Measurements from ENCODE around the gene PCSK7.

The PCSK7 gene

DNA sequence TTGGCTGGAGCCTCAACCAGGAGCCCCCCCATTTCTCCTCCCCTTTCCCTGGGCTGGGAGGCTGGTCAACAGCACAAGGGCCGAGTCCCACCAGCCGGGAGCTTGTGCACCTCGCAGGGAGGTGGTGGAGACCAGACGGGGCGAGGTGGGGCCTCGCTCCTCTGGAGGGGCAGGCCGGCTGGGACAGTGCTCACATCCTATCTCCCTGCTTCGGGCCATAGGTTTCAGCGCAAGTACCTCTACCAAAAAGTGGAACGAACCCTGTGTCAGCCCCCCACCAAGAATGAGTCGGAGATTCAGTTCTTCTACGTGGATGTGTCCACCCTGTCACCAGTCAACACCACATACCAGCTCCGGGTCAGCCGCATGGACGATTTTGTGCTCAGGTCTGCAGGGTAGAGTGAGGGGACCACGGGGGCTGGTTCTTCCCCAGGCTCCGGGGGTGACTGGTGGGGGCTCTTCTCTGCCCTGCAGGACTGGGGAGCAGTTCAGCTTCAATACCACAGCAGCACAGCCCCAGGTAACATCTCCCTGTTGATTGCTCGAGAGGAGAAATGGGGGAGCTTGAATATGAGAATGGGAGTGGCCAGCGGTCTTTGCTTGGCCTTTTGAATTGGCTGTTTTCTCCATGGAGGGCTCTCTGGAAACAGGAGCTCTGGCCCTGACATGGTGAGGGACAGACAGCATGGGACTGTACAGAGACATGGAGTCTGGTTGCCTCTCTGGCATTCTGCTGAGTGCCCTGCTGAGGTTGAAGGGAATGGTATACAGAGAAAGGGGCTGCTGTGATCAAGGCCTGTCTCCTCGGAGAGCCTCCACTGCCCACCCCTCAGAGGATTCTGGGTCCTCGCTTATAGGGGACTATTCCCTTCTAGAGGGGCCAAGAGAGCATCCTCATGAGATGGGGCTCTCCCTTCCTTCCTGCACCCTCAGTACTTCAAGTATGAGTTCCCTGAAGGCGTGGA is 50.0 kb downstream of the PCSK7 start:
- DNase-seq, result no peak

DNA sequence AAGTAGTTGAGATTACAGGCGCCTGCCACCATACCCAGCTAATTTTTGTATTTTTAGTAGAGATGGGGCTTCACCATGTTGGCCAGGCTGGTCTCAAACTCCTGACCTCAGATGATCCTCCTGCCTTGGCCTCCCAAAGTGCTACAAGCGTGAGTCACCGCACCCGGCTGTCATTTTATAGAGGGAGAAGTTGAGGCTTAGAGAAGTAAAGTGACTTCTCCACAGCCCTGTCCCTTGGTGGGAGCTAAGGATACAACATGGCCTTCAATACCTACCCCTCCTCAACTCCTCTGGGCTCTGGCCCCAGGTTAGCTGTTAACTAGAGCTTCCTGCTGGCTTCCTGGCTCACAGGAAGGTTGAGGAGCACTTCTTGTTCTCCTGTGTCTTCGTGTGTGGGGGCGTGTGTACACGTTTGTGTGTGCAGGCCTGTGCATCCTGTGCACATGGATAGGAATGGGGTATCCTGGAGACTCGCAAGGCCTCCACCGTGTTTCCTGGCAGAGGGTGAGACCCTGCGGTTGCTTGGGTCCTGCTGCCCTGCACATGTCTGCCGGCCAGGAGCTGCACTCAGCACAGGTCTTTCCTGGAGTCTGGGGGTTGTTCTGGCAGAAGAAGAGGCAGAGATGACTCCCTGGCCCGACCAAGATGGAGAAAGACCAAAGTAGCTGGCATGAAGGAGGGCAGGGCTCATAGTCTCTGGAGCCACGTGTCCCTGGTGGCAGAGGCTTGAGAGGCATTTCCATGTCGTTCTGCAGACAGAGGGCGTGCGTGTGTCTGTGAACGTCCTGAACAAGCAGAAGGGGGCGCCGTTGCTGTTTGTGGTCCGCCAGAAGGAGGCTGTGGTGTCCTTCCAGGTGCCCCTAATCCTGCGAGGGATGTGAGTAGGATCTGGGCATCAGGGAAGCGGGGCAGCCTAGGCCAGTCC is 51.0 kb downstream of the PCSK7 start:
- peak; percentile 56 for DNase-seq

DNA sequence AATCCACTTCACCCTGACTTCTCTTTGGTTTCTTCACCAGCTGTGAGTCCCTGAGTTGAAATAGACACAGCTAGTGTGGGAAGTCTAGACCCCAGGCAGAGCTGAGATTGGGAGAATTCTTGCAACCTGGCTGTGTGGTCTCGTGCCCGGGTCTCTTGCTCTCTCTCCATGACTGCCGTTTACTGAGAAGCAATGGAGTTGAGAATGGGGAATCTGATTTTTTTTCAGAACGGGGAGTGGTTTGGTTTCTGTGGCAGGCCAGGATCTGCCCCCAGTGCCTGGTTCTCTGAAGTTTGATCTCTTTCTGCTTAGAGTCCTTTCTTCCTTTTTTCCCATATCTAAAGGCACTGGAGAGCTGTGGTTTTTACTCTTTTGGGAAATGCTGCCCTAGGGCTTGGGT is 51.9 kb downstream of the PCSK7 start:
- no peak for DNase-seq

DNA sequence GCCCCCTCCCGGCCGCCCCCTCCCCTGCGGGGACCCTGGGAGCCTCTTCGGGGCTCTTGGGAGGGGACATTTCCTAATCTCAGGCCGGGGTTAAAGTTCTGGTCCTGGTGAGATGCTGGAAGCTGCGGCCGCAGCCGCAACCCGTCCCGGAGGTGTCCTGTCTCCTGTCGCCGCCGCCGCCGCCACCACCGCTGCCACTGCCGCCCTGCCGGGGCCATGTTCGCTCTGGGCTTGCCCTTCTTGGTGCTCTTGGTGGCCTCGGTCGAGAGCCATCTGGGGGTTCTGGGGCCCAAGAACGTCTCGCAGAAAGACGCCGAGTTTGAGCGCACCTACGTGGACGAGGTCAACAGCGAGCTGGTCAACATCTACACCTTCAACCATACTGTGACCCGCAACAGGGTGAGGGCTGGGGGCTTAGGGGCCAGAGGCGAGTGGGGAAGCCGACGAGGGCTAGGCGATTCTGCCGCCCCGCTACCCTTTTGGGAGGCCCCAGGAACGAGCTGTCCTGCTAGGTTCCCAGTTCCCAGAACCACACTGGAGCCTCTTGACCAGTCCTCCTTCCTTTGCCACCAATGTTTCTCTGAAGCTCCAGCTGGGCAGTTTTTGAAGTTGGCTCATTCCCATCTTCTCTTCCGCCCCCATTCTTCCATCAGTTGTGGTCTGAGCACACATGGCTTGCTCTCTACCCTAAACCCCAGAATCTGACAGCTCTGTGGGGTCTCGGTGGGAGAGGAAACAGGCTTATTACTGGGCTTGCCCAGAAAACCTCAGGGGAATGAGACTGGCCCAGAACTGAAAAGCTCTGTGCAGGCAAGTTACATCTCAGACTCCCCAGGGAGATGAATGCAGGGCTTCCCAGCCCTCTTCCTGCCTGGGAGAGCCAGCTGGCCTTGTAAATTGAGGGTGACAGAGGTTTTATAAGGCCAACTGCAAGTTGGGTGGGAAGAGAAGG is 52.5 kb downstream of the PCSK7 start:
- no peak for DNase-seq

DNA sequence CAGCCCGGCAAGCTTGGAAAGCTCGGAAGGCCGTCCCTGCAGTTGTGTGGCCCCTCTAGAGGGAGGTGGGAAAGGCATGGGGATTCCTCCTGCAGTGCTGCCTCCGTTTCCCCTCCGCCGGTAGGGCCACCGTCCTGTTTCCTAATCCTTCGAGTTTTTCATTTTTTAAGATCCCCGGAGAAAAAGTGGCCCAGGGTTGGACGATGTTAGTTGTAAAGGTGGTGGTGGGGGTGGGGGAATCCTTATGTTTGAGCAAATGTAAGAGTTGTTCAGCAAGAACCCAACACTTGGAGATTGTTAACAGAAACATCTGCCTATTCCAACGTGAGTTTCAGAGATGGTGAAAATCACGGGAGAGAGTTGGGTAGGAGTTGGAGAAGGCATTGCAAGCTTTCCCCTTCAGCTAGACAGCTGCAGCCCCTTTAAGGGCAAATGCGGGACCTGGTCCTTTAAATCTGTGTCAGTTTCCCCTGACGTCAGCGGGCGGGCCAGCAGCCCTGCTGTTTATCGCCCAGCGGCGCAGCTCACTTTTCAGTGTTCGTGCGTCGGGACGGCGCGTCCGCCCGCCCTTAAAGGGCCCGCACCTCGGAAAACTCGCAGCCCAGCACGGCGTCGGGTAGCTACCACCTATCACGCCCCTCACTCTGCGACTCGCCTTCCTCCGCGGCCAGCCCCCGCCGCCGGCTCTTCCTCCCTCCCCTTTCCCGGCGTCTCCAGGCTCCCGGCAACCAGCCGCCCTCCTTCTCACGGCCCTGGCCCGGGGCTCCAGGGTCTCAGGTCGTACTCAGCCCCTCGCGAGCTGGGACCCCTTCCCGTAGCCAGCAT is 53.5 kb downstream of the PCSK7 start, which contains the start of gene SIDT2:
SIDT2 (plus strand) TSS at position 534 of the 825 bp plus-strand sequence. CDS start 521 bp downstream, outside the sequence.
- DNase-seq, result peak; percentile 77

DNA sequence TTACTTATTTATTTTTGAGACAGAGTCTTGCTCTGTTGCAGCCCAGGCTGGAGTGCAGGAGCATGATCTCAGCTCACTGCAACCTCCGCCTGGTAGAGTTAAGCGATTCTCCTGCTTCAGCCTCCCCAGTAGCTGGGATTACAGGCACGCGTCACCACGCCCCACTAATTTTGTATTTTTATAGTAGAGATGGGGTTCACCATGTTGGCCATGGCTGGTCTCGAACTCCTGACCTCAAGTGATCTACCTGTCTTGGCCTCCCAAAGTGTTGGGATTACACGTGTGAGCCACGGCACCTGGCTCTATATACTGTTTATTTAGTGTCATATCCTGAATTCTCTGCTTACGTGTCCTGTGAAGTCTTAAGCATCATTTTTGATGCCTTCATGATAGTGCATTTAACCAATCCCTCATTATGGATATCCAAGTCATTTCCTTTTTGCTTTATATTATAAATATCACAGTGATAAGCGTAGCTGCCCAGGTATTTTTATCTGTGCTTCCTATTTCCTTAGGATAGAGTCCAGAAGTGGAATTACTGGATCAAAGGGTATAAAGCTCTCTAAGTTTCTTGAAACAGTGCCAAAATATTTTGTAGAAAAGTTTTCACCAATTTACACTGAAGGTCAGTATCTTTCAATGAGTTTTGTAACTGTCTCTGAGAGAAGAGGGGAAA is 54.2 kb downstream of the PCSK7 start:
- no peak for DNase-seq

DNA sequence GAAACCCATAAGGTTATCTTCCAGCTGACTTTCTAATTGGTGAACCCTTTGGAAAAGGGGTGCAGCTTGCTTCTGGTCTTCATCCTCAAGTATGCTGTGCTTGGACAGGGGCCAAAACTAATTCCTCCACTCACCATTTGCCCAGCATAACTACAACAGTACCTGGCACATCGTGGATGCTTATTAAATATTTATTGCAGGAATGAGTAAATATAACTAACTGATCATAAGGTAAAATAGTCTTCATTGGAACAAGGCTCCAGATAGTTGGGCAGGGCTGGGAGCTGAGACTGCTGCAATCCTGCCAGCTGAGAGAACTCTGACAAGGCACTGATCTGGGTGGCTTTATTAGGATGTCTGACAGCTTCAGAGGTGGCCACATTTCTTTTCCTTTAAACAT is 55.7 kb downstream of the PCSK7 start:
- DNase-seq, result no peak

DNA sequence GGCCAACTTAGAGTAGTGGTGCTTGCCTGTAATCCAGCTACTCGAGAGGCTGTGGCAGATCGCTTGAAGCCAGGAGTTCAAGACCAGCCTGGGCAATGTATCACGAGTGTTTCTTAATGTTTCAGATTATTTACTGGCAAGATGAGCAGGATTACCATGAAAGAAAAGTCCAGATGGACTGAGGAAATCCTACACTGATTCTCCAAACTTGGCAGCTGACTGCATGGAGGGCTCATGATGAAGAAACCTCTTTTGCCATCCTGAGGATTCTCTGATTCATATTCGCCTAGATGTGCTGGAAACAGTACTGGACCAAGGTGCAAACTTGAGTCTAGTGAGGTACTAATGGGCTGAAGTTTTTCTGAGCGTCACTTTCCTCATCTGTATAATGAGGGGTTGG is 56.1 kb downstream of the PCSK7 start:
- no peak for DNase-seq

DNA sequence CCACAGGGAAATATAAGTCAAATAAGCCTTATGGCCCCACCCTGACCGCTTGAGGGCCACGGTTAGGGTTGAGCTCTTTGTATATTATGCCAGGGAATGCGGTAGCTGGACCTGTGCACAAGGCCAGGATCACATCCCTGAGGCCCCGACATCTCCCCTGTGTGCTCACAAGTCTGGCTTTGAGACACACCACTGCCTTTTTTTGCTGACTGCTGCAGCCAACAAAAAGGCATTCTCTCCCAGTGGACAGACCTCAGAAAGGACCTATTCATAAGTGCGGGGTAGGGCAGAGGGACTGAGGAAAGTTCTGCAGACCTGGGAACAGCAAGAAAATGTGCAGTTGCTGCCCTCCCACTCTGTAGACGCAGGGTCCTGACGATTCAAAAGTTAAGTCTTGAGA is 56.8 kb downstream of the PCSK7 start:
- DNase-seq, result no peak

DNA sequence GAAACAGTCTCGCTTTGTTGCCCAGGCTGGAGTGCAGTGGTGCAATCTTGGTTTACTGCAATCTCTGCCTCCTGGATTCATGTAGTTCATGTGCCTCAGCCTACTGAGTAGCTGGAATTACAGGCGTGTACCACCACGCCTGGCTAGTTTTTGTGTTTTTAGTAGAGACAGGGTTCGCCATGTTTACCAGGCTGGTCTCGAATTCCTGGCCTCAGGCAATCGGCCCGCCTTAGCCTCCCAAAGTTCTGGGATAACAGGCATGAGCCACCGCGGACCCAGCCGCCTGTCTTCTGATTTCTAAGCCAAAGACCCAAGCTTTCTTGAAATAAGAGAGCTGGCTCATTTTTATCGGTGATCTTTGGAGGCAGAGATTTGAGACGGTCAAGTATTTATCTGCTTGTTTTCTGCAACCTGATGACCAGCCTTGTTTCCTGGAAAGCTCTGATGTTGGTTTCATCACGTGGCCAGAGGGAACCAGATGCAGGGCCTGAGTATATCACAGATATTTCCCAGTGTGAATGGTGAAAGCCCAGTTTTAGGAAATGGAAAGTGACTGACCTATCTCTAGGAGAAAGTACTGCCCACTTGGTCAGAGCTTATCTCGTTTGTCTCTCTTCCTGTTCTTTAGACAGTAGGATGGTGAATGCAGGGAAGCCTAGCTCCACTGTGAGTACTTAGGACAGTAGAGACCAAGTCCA is 59.0 kb downstream of the PCSK7 start:
- DNase-seq, result no peak

DNA sequence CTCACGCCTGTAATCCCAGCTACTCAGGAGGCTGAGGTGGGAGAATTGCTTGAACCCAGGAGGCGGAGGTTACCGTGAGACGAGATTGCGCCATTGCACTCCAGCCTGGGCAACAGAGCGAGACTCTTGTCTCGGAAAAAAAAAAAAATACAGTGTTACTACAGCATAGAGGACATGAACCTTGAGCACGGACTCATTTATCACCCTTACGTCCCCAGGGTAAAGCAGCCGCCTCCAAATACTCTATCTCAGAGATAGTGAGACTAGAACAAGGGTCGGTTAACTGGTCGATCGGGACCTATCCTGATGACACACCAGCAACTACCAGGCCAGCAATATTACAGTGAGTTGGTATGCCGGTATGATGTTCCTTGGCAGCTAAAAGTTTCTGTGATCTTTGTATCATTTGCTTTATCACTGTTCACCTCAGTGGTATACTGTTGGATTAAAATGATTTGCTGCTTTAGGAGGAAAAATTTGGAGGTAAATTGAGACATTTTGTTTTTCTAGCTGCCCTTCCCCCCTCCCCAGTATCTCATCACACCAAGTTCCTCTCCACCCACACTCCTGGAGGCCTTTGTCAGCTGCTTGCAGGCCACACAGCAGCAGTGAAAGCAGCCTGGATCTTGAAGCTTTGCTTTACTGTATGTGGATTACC is 60.3 kb downstream of the PCSK7 start:
- no peak for DNase-seq

DNA sequence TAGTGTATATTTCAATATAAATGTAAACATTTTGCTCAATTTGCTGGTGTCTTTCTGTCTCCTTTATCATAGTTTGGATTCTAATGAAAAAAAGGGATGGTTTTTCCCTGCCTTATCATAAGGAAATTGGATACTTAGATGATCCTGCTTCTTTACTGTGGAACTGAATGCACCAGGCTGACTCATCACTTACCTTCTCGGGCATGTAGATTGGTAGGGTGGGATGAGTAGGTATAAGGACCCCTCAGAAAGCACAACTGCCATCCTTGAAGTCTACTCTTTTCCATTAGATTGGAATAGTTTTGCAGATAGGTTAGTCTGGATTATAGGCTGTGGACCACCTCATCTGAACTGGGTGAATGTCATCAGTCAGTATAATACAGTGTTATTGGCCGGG is 60.9 kb downstream of the PCSK7 start:
- DNase-seq, result no peak

DNA sequence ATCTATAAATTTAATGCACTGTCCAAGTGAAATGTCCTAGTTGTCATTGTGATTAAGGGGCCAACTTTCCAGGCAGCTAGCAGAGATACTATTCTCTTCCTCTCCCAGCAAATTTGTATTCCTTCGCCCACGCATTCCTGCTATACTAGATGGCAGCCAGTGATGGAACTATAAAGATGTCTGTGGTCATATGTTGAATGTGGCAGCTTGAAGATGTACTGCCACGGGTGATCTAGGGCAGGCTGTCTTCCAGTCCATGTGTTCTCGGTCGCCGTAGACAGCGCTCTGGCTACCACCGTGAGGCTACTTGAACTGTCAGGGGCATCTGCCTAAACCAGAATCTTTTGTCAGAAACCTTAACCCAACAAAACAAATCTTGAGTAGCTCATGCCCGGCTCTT is 61.7 kb downstream of the PCSK7 start:
- DNase-seq, result no peak

DNA sequence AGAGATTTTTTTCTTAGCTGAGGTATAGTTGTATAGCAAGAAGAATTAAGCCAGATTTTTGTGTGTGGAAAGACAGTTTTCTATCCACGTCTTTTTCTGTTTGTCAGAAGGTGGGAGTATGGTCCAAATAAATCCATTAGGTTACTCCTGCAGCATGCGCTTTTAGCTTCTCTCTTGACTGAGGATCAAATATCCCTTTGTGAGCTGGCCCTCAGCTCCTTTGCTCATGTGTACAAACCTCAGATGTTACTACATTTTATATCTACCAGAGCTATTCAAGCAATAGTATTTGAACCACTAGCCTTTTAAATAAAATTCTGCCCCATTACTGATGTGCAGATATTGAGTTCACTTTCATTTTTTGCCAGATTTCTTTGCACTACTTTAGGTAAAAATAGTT is 62.1 kb downstream of the PCSK7 start:
- no peak for DNase-seq

DNA sequence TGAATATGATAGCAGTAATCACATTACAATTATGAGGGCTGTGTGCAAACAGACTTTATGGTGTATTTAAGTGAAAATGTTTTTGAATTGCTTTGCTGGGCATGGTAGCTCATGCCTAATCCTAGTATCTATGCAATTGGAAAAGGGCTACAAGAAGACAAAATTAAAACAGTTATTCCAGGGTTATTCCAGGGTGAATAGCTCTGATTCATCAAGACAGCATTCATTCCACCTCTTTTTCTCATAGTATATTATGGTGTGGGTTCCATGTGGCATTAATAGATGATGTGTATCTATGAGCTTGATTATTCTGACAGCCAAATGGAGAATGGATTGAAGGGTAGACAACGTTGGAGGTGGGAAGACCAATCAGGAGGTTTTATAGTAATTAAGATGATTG is 65.4 kb downstream of the PCSK7 start:
- DNase-seq, result no peak

DNA sequence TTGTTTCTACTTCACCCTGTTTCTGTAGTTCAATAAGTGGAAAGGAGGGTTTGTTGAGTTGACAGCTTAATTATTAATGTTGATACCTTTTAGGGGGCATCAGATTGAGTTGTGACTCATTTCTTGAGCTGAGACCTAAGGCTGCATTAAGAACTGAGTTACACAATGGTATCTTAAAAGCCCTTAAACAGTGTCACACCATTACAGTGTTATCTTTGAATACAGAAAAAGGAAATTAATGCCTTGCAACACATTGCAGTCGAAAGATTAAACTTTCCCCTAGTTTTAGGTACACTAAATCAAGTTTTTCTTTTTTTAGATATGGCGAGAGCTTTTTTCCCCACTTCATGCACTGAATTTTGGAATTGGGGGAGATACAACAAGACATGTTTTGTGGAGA is 71.0 kb downstream of the PCSK7 start:
- DNase-seq, result no peak

DNA sequence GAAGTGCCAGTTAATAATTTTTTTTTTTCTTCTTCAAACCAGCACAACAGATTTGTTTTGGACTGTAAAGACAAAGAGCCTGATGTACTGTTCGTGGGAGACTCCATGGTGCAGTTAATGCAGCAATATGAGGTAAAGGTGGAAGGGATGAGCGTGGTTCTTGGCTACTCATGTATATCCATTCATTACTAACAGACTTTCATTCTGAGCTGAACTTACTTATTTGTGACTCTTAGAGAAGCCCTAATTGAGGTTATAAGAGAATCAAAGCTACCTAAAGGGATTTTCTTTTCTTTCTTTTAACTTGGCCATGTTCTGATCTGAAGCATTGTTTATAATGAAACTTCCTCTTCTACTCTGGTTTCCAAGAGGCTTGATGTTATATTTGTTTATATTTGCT is 72.0 kb downstream of the PCSK7 start:
- DNase-seq, result no peak

DNA sequence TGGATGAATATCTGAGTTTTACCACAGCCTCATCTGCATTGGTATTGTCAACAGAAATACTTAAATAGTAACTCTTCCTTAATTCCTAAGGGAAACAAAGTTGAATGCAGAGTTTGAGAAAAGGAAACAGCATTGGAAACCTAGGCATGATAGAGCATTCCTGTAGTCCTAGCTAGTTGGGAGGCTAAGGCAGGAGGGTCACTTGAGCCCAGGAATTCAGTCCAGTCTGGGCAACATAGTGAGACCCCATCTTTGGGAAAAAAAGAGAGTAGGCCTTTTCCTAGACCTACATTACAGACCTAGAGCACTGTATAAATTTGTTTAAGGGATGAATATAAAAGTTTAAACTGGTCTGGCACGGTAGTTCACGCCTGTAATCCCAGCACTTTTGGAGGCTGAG is 74.4 kb downstream of the PCSK7 start:
- no peak for DNase-seq

DNA sequence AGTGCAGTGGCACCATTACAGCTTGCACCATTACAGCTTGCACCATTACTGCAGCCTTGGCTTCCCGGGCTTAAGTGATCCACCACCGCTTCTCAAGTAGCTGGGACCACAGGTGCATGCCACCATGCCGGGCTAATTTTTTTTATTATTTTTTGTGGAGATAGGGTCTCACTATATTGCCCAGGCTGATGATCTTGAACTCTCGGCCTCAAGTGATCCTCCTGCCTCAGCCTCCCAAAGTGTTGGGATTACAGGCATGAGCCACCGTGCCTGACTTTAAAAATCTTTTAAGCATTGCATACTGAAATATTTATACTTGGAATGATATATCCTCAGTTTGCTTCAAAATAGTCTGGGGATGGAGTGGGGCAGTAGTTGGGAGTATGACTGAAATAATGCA is 77.4 kb downstream of the PCSK7 start:
- DNase-seq, result no peak

All from COR-L47 (cell line).